Activated T-helper 9 cell treated with anti-CD3 and anti-CD28 coated beads, Interleukin-2, amount 50 U/mL, for 16 hours (primary cell): ENCODE measurements around the gene PVALB.
A peak's percentile ranks its signal among the peaks of the same experiment; 100 is the strongest.

Experiments used
- DNase-seq: peaks from one replicate; pipeline ENCODE4 v3.0.0-alpha.2; 2020; ENCODE audit warnings: low read depth

The PVALB gene, protein sequence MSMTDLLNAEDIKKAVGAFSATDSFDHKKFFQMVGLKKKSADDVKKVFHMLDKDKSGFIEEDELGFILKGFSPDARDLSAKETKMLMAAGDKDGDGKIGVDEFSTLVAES

DNA sequence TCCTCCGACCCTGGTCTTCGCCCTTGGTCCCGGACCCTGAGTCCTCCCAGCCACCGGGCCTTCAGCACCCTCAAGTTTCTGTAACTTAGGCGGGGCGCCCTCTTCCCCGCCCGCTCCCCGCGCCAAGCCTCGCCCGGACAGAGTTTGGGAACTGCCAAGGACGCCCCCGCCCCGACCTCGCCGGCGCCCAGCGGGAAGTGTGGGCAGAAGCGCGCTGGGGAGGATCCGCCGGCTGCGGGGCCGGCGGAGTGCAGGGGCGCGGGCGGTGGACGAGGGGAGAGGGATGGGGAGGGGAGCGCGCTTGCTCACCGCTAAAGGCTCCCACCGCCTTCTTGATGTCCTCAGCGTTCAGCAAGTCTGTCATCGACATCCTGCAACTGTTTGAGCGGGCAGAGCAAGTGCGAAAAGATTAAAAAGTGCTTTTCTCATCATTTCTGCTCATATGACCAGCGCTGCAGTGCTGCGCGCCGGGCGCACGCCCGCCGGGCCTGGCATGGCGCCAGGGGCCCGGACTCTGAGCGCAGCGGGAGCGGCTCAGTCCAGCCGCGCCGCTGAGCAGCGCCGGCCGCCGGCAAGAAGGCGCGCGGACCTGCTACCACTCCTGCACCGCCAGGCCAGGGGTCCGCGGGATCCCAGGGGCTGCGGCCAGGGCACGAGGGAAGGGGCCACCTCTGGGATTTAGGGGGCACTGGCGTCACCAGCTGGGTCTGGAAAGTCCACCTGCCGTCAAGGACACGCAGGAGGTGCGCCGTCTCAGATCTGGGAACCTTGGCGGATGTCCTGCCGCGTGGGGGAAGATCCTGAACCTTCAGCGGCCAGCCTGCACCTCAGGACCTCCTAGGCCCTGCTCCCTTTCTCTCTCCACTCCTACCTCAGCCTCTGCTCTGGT, at the start of gene PVALB:
PVALB (minus strand) TSS at position 400 of the 889 bp plus-strand sequence; CDS start at position 370, 30 bp downstream.
- DNase-seq, result no peak

DNA sequence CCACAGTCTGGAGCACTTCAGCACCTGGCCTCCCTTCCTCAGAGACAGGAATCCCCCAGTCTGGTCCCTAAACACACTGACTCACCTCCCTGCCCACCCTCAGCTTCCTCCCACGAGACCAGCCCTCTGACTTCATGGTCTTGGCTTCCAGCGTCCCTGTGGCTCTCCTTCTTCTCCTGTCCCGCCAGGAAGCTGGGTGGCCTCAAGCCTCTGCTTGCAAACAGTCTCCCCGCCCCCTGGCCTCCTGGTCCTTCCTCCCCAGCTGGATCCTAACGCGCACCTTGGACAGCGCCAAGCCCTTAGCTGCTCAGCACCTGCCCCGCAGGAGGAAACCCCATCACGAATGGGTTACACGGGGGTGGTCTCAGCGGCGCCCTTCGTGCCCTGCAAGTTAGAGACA, 48.5 kb upstream of the PVALB start:
- DNase-seq, result no peak

DNA sequence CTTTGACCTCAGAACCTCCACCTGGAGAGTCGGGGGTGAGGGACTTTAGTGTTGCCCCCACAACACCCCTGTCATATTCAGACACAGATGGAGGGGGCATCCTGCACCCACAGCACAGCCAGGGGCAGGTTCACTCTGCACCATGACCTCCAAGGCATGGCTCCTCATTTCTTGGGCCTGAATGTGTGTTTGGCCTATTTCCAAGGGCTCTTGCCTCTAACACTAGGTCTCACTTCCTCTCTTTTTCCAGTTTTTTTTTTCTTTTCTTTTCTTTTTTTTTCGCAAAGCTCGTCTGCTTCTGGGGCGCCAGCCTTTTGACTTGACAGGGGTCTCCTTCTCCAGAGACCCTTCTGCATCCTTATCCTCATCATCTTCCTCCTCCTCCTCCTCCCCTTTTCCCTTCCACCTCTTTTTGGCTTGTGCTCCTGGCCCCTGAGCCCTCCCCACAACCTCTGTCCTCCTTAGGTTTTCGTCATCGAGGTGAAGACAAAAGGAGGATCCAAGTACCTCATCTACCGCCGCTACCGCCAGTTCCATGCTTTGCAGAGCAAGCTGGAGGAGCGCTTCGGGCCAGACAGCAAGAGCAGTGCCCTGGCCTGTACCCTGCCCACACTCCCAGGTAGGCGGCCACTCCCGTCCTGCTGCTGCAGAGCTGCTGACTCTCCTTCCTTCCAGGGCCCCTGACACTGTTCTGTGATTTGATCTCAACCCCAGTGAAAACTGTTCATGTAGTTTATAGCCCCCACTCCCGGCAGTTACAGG, 47.8 kb upstream of the PVALB start:
- DNase-seq, result no peak

DNA sequence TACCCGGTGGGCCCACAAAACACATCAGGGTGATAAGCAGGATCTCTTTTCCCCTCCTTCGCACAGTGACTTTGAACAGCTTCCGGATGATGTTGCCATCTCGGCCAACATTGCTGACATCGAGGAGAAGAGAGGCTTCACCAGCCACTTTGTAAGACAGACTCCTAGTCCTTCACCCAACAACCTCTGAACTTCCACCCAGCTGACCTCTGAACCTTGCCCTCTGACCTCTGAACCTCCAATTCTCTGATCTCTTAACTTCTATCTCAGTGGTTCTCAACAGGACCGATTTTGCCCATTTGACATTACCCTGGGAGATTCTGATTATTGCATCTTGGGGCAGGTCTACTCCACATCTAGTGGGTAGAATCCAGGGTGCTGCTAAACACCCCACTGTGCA, 47.1 kb upstream of the PVALB start:
- DNase-seq, result no peak

DNA sequence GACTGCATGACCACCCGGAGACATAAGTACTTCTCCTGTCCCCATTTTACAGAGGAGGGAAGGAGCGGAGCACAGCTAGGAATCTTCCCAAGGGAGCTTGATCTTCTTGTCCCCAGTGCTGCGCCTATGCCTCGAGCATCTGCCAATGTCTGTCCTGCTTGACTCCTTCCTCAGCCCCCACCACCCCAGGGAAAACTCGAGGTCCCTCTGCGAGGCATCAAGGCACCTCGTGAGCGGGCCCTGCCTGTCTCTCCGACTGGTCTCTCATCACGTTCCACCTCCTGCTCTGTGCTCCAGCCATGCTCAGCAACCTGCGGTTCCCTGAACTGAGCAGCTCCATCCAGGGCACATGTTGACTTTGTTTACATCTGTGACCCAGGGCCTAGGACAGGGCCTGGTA, 46.4 kb upstream of the PVALB start:
- DNase-seq, result no peak

DNA sequence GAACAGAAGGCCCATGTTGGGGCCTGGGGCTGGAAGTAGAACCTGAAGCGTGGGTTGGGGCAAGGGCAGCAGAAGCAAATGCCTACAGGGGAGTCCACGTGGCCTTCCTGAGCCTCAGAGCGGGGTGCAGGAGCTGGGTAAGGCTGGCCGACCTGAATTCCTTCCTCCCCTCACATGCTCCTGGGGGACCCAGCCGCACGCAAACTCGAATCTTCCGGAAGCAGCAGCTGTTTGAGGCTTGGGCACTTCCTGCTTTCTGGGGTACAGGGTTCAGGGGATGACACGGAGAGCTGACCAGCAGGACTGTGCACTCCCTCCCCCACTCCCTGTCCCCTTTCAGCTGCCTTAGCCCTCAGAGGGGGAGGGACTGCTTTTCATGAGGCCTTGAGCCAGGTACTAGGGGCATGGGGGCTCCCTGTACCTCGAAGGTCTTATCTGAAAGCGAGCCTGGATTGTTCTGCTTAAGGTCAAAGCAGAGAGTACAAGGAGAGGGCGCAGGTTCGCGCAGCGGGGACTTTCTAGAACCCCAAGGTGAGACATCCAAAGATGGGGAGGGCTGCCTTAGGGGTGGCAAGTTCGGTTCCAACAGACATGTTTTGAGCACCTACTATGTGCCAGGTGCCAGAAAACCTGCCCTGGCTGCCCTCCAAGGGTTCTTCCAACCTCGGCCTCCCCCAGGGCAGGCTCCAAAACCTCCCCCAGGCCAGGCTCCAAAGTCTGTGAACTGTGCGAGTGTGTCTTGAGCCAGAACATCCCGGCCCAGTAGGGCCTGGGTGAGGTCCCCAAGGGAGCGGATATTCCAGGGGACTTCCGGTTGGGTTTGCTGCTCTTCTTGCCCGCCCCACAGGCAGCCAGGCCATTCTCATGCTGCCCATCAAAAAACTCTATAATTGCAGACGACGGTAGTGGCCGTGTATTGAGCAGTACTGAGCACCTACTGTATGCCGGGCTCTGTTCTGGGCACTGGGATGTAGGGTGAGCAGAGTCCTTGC, 45.7 kb upstream of the PVALB start:
- DNase-seq, result no peak

DNA sequence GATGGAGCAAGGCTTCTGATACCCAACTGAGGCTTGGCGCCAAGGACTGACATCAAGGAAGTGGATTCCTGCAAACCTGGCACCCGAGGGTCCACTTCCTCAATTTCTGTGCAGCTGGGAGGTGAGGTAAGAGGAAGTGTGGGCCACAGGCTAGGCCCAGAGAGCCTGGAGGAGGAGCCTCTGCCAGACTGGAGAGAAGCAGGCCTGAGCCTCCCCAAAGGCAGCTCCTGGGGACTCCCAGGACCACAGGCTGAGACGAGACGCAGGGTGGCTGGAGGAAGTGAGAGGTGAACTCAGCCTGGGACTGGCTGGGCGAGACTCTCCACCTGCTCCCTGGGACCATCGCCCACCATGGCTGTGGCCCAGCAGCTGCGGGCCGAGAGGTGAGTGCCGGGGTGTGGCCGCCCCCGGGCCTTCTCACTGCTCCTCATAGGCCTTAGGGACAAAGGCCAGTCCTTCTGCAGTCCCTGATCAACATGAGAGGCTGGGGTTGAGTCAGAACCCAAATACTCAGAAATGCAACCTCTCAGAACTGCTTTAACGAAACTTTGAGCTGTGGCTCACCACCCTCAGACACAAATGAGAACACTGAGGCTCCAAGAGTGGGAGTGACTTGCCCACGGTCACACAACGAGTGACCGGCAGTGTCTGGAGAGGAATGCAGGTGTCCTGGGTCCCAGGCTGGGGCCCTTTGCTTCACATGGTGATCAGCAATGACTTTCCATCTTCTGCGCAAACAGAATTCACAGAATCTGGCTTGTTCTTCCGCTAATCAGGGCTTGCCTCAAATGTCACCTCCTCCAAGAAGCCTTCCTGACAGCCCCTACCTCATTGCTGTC, 44.2 kb upstream of the PVALB start, which contains the start of gene NCF4:
NCF4 (plus strand) TSS at position 186 of the 839 bp plus-strand sequence; CDS start at position 352, 166 bp downstream.
- DNase-seq, result peak; percentile 12

DNA sequence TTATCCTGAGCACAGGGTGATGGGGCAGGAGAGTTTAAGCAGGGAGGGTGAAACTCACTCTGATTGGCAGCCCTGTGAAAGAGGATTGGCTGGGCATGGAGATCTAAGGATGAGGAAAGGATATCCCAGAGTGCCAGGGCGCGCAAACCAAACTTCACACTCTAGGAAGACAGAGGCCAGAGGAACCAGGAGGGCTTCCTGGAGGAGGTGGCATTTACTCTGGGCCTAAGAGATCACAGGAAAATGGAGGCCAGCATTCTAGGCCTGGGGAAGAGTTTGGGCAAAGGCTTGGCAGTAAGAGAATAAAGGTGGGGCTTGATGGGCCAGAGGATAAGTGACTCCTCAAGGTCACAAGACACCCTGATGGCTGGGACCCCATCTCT, 43.6 kb upstream of the PVALB start:
- DNase-seq, result no peak

DNA sequence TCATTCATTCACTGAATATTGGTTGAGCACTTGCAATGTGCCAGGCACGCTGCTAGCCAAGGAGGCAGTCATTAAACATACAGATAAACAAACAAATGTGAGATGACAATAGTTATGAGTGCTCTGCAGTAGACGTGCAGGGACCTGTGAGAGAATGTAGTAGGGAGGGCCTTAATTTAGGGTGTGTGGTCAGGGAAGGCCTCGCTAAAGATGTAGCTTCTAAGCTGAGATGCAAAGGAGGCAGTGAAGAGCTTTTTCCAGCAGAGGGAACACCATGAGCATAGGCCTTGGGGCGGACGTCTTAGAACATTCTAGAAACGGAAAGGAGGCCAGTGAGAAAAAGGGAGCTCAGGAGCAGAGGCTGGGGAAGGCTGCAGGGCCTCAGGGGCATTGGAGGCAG, 43.2 kb upstream of the PVALB start:
- DNase-seq, result no peak

DNA sequence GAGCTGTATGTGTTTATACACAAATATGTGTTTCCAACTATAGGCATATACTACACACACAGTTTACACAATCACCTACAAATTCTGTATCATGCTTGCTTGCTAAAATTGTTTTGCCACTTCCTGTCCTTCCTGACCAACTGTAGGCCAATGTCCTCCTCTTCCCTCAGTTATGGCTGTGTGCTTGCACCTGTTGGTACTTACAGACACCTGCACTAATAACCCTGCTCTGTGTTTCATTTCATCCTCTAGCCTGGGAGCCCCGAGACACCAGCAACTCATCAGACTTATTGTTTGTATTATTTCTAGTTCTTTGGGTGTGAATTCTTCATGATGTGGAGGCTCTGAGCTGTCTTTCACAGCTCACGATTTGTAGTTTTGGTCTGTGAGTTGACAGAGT, 42.1 kb upstream of the PVALB start:
- DNase-seq, result no peak

DNA sequence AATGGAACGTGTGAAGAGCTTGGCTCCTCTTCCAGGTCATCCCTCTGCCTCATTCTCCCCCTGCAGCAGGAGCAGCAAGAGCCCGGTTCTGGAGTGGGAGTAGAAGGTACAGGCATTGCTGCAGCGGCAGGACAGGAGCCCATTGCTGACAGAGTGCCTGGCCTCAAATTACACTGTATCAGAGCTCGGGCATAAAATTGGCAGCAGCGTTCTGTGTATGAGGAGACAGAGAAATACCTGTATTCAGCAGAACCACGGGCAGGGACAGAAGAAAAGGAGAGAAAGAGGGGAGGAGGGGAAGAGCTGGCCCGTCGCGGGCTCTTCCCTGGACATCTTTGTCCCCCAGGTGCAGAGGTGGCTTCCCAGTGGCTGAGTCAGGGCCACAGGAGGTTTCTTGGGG, 41.3 kb upstream of the PVALB start:
- no peak for DNase-seq

DNA sequence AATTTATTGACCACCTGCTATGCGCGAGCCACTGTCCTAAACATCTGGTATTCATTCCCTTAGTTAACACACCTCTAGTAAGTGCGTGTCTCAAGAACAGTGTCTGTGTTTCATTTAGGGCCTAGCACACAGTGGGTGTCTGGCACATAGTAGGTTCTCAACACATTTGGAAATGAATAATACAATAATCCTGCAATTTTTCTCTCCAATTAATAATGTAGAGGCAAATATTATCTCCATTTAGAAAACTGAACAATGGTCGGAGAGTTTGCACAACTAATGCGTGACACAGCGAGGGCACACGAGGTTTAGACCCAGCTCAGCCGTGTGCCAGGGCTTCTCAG, 39.9 kb upstream of the PVALB start:
- no peak for DNase-seq

DNA sequence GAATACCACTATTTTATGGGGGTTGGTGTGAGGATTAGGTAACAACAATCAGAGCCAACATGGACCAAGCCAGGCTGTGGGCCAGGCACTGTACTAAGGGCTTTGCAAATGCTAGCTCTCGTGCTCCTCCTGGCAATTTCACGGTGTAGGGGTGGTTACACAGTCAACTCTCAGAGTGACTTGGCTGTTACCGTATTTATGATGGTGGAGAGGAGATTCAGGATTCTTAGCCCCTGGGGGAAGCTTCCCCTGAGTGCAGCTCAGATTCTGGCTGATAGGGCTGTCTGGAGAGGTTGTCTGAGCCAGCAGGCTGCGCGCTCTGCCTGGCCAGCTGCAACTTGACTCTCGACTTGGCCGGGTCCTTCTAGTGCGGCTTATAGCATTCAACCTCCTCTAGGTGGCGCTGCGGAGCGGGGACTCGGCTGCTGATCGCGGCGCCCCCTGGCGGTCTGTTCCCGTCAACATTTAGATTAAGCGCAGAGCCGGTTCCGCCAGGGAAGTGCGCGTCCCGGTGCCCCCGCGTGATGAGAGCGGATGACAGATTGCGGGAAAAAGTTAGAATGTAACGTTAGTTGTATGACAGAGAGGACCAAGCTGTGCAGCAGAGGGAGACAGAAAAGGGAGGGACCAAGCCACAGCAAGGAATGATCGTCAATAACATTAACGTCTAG, 39.4 kb upstream of the PVALB start:
- DNase-seq, result peak; percentile 91

DNA sequence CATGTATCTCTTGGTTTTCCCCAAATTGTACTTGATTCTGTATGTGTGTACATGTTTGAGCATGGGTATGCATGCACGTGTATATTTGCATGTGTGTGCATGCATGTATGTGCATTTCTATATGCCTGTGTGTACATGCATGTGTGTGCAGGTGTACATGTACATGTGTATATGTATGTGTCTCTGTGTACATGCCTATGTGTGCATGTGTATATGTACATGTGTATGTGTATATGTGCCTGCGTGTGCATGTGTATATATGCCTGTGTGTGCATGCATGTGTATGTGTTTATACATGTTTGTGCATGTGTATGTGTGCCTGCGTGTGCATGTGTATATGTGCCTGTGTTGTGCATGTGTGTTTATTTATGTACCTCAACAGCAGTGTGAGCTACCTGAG, 38.6 kb upstream of the PVALB start:
- no peak for DNase-seq

DNA sequence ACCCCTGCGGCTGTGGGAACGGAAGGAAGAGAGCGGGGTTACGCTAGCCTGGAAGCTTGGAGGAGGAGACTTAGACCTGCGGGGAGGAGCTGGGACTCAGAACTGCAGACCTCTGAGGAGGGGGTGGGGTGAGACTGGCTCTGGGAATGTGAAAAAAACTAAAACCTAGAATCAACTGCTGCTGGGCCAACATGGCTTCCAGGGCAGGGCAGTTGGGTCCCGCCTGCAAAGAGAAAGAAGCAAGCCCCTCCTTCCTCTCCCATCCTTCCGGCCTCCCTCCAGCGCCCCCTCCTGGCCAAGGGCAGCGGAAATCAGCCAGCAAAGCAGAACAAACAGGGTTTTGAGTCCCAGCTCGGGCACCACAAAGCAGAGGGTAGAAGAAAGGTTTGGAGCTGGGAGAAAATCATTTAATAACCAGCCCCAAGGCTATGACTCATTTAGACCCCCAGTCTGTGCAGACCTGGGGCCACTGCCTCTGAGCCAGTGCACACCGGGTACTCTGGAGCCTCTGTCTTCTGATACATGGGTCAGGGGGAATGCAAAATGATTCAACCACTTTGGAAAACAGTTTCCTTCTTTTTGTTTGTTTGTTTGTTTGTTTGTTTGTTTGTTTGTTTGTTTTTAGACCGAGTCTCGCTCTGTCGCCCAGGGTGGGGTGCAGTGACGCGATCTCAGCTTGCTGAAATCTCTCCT, 36.7 kb upstream of the PVALB start:
- DNase-seq, result peak; percentile 78

DNA sequence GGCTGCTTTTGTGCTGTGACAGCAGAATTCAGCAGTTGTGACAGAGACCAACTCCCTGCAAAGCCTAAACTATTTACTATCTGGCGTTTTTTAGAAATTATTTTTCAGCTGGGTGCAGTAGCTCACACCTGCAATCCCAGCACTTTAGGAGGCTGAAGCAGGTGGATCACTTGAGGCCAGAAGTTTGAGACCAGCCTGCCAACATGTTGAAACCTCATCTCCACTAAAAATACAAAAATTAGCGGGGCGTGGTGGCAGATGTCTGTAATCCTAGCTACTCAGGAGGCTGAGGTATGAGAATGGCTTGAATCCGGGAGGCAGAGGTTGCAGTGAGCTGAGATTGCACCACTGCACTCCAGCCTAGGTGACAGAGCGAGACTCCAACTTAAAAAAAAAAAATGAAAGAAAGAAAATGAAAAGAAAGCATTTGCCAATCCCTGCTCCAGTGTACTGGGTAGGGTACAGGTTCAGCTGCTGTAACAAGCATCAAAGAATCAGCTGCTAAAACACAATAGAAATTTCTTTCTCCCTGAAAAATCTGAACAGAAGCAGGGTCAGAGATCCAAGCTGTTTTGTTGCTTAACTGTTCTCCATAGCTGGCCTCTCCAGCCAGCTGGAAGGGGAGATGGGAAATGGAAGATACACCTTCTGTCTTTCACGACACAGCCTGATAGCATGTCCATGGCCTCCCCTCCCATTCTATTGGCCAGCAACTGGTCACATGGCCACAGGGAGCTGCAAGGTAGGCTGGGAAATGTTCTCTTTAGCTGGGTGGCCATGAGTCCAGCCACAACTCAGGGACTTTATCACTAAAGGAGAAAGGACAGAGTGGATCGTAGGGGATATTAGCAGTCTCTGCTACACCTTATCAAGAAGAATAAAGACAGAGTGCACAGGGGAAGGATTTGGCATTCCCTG, 35.5 kb upstream of the PVALB start:
- no peak for DNase-seq

DNA sequence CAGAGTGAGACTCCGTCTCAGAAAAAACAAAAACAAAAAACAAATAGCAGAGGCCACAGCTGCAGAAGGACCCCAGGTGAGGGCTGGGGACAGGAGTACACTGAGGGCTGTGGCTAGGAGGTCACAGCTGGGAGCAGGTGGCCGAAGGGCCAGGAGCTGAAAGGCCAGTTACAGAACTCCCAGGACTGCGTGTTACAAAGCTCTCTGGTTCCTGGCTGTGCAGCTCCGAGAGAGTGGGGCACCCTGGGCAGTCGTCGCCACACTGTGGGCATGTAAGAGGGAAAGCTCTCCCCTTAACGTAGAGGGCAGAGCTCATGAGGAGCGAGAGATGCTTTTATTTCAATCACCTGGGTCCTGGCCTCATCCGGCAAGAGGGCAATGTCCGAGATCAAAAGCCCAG, 33.8 kb upstream of the PVALB start:
- DNase-seq, result no peak

DNA sequence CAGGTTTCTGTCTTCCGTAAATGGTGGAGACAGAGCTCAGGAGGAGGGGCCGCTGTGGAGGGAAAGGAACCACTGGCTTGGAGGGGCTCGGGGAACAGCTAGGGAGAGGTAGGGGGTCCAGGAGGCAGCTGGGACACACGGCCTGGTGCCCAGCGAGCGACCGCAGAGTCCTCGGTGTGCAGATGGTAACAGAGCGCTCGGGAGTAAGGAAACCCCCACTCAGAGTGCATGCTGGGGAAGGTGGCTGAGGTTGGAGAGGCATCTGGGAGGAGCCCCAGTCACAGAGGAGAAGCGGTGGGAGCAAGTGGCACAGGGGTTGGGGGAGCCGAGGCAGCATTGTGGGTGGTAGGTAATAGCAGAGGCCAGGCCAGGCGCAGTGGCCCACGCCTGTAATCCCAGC, 33.2 kb upstream of the PVALB start:
- no peak for DNase-seq

DNA sequence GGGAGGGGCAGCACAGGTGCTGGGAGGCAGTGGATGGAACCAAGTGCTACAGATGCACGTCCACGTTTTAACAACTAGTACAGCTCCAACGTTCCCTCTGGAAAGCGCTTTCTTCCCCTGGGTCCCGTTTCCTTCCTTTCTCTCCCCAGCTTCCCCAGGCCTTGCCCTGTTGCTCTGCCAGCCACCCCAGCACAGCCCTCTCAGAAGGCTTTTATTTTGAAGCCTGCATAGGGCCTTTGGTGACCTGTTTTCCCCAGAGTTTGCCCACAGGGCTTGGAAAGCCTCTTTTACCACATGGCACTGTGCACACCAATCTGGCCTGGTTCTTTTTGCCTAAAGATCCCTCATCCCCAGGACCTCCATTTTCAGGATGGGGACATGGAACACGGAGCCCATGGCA, 30.1 kb upstream of the PVALB start:
- DNase-seq, result no peak
